Transverse colon (tissue), 4 donors: ENCODE measurements around the gene BAZ1B.

Source experiments
- CTCF ChIP-seq, 5 experiments: fragments of 200-600 bp in 3 of 5; fragments of 450-650 bp in 2 of 5; sonication (generic) in 3 of 5; IDR thresholded peaks; 1 replicate in 2 of 5; 2 replicates in 3 of 5; pipeline ENCODE4 v1.5.1; 2016 to 2017; ENCODE audit warnings: antibody characterized with exemption in 5 of 5, inconsistent platforms in 3 of 5, mild to moderate bottlenecking in 2 of 5, moderate library complexity in 1 of 5
- EP300 ChIP-seq: sonication (generic); formaldehyde crosslinking; IDR thresholded peaks from one replicate; pipeline ENCODE4 v1.6.1; 2017; ENCODE audit warnings: antibody characterized with exemption, low read depth
- POLR2A ChIP-seq: fragments of 450-650 bp; IDR thresholded peaks from one replicate; pipeline ENCODE4 v1.6.1; 2016; ENCODE audit warnings: antibody characterized with exemption, mild to moderate bottlenecking, moderate library complexity
- POLR2AphosphoS5 ChIP-seq, 3 donors: sonication (generic); formaldehyde crosslinking; IDR thresholded peaks; one replicate each; pipeline ENCODE4 v1.6.1; 2016; ENCODE audit warnings: antibody characterized with exemption in 3 of 3

GRCh38 chr7:73560109-73560835, 38.2 kb upstream of the BAZ1B start:
- TF ChIP-seq CTCF (IDR thresholded peaks at IDR 0.05) = no peak
- no peak for TF ChIP-seq POLR2A
- no peak for TF ChIP-seq POLR2AphosphoS5 (IDR thresholded peaks at IDR 0.05)
- no peak for TF ChIP-seq EP300
